Neural cell (in vitro differentiated cells): ENCODE measurements around the gene PSMB8. TPM values are rescaled to one million over a fixed set of nuclear protein-coding genes. Genes with fewer than 3 reads are reported as not detected.

Source experiments
- H2AFZ ChIP-seq: fragments of 200-600, 300-800 bp; sonication (generic), shearing (Covaris generic); 2 replicates; pipeline ENCODE4 v1.6.0; 2014; ENCODE audit warnings: low read depth, mild to moderate bottlenecking, antibody characterized with exemption, low read length, moderate library complexity
- H3F3A ChIP-seq: fragments of 200-600 bp; shearing (Covaris generic); 2 replicates; pipeline ENCODE4 v1.6.1; 2016; ENCODE audit warnings: mild to moderate bottlenecking, moderate library complexity, mixed read lengths, antibody characterized with exemption, low read length; ENCODE audit not compliant: insufficient read depth, poor library complexity, severe bottlenecking
- H3K27ac ChIP-seq: fragments of 200-600, 300-800 bp; sonication (generic), shearing (Covaris generic); 2 replicates; pipeline ENCODE4 v1.5.1; 2014; ENCODE audit warnings: mild to moderate bottlenecking, low read length, moderate library complexity
- H3K27me3 ChIP-seq: fragments of 300-800, 200-600 bp; sonication (generic), shearing (Covaris generic); 2 replicates; pipeline ENCODE4 v1.6.0; 2014; ENCODE audit warnings: mild to moderate bottlenecking, low read depth, low read length, moderate library complexity; ENCODE audit not compliant: insufficient read depth
- H3K36me3 ChIP-seq: fragments of 300-800, 200-600 bp; sonication (generic), shearing (Covaris generic); 2 replicates; pipeline ENCODE4 v1.5.1; 2014; ENCODE audit warnings: mild to moderate bottlenecking, antibody characterized with exemption, low read length, moderate library complexity; ENCODE audit not compliant: insufficient read depth
- H3K4me2 ChIP-seq: fragments of 300-800, 200-600 bp; sonication (generic), shearing (Covaris generic); 2 replicates; pipeline ENCODE4 v1.6.0; 2014; ENCODE audit warnings: mild to moderate bottlenecking, low read length
- H3K4me3 ChIP-seq: fragments of 300-800, 200-600 bp; sonication (generic), shearing (Covaris generic); 2 replicates; pipeline ENCODE4 v1.5.1; 2014; ENCODE audit warnings: mild to moderate bottlenecking, low read length, moderate library complexity
- H3K79me2 ChIP-seq: fragments of 200-600 bp; shearing (Covaris generic); replicated peaks from 2 replicates; pipeline ENCODE4 v1.6.0; 2014; ENCODE audit warnings: mild to moderate bottlenecking, low read length, moderate library complexity; ENCODE audit not compliant: insufficient read depth
- H3K9ac ChIP-seq: fragments of 300-800, 200-600 bp; sonication (generic), shearing (Covaris generic); 2 replicates; pipeline ENCODE4 v1.6.1; 2016; ENCODE audit warnings: mild to moderate bottlenecking, low read length, mixed read lengths
- H3K9me2 ChIP-seq: fragments of 200-600 bp; shearing (Covaris generic); 2 replicates; pipeline ENCODE4 v1.6.1; 2016; ENCODE audit warnings: mild to moderate bottlenecking, low read length, mixed read lengths; ENCODE audit not compliant: insufficient read depth
- H3K9me3 ChIP-seq: fragments of 200-600, 300-800 bp; sonication (generic), shearing (Covaris generic); 2 replicates; pipeline ENCODE4 v1.6.1; 2016; ENCODE audit warnings: mild to moderate bottlenecking, mixed run types, low read length, moderate library complexity, mixed read lengths
- H4K20me1 ChIP-seq: fragments of 200-600 bp; shearing (Covaris generic); 2 replicates; pipeline ENCODE4 v1.6.1; 2016; ENCODE audit warnings: mild to moderate bottlenecking, mixed run types; ENCODE audit not compliant: insufficient read depth
- CTCF ChIP-seq: fragments of 450-650 bp; IDR thresholded peaks from 2 replicates; pipeline ENCODE4 v1.5.1; 2014; ENCODE audit warnings: antibody characterized with exemption, mild to moderate bottlenecking, moderate library complexity; ENCODE audit not compliant: poor library complexity, severe bottlenecking
- EP300 ChIP-seq: fragments of 450-650 bp; conservative IDR thresholded peaks from 2 replicates; pipeline ENCODE4 v1.6.1; 2014; ENCODE audit warnings: antibody characterized with exemption, mild to moderate bottlenecking, moderate library complexity; ENCODE audit not compliant: poor library complexity, severe bottlenecking
- EZH2 ChIP-seq: fragments of 200-600, 300-800 bp; shearing (Covaris generic), sonication (generic); IDR thresholded peaks from 2 replicates; pipeline ENCODE4 v1.6.1; 2014; ENCODE audit warnings: antibody characterized with exemption, low read length, borderline replicate concordance, mild to moderate bottlenecking; ENCODE audit not compliant: insufficient read depth, poor library complexity, severe bottlenecking
- MXI1 ChIP-seq: fragments of 450-650 bp; conservative IDR thresholded peaks from 2 replicates; pipeline ENCODE4 v1.6.1; 2014; ENCODE audit warnings: antibody characterized with exemption, mild to moderate bottlenecking; ENCODE audit not compliant: poor library complexity, severe bottlenecking
- POLR2AphosphoS5 ChIP-seq: IDR thresholded peaks from 2 replicates; pipeline ENCODE4 v1.6.1; 2012
- RAD21 ChIP-seq: fragments of 450-650 bp; conservative IDR thresholded peaks from 2 replicates; pipeline ENCODE4 v1.6.1; 2014; ENCODE audit warnings: antibody characterized with exemption, mild to moderate bottlenecking, moderate library complexity
- REST ChIP-seq: IDR thresholded peaks from 2 replicates; pipeline ENCODE4 v1.6.1; 2012; ENCODE audit warnings: borderline replicate concordance
- SMC3 ChIP-seq: fragments of 450-650 bp; conservative IDR thresholded peaks from 2 replicates; pipeline ENCODE4 v1.6.1; 2014; ENCODE audit warnings: antibody characterized with exemption, mild to moderate bottlenecking, moderate library complexity; ENCODE audit not compliant: poor library complexity
- TAF1 ChIP-seq: IDR thresholded peaks from 2 replicates; pipeline ENCODE4 v1.6.1; 2012; ENCODE audit warnings: low read depth
- polyA plus RNA-seq: library from polyadenylated mRNA; depleted of rRNA; stranded (reverse); fragments of >200 nt; gene quantifications from 2 replicates; pipeline ENCODE4 v1.2.3, GENCODE V29; 2014

The PSMB8 gene
- polyA plus RNA-seq, 1 donor from 2014 or later, result not detected

GRCh38 chr6:32865724-32866443 is 22.0 kb upstream of the PSMB8 start:
- Histone ChIP-seq H3F3A (no peaks in the 10 kb centered on the region), H3K9me2 (no peaks in the 10 kb centered on the region)

GRCh38 chr6:32862725-32863124 is 18.9 kb upstream of the PSMB8 start:
- no peaks in the 10 kb centered on the region for H3K36me3 ChIP-seq
- no peak overlapping the region for H3K4me2 ChIP-seq
- no peak overlapping the region for H3K9ac ChIP-seq
- no peak for TF ChIP-seq EP300
- no peak for TF ChIP-seq CTCF
- TF ChIP-seq TAF1, result no peak
- TF ChIP-seq REST, result no peak
- TF ChIP-seq MXI1, result no peak
- TF ChIP-seq SMC3, result no peak
- no peak for TF ChIP-seq EZH2
- TF ChIP-seq RAD21, result no peak
- no peak for TF ChIP-seq POLR2AphosphoS5
- H3K27ac ChIP-seq, result no peak overlapping the region
- peaks cover under 1% of the 10 kb centered on the region for H3K27me3 ChIP-seq
- H2AFZ ChIP-seq, result no peak overlapping the region
- no peaks in the 10 kb centered on the region for H3K9me2 ChIP-seq
- no peaks in the 10 kb centered on the region for H3K79me2 ChIP-seq
- no peaks in the 10 kb centered on the region for H3F3A ChIP-seq
- H4K20me1 ChIP-seq, result no peaks in the 10 kb centered on the region
- no peaks in the 10 kb centered on the region for H3K9me3 ChIP-seq
- H3K4me3 ChIP-seq, result no peak overlapping the region

More at GRCh38 chr6:32865724-32866443, 22.0 kb upstream of the PSMB8 start:
- no peak overlapping the region for H3K27ac ChIP-seq
- no peak overlapping the region for H3K9ac ChIP-seq
- no peaks in the 10 kb centered on the region for H3K79me2 ChIP-seq
- no peaks in the 10 kb centered on the region for H3K36me3 ChIP-seq
- H3K9me3 ChIP-seq, result no peaks in the 10 kb centered on the region
- H2AFZ ChIP-seq, result no peak overlapping the region
- TF ChIP-seq REST (no peak), SMC3 (no peak), EZH2 (no peak), TAF1 (no peak), POLR2AphosphoS5 (no peak), RAD21 (no peak)
- H3K27me3 ChIP-seq, result no peaks in the 10 kb centered on the region
- H3K4me3 ChIP-seq, result no peak overlapping the region
- no peak overlapping the region for H3K4me2 ChIP-seq
- no peaks in the 10 kb centered on the region for H4K20me1 ChIP-seq
